Chondrocyte (in vitro differentiated cells): Measurements from ENCODE around the gene BOD1L1. TPM values are rescaled to one million over a fixed set of nuclear protein-coding genes. Genes with fewer than 3 reads are reported as not detected.

Experiments
- DNase-seq: peaks from one replicate; pipeline ENCODE4 v3.0.0; 2021; ENCODE audit warnings: mixed read lengths, low spot score
- H3K27ac Mint-ChIP-seq: one replicate; pipeline ENCODE4 v1.8.0; 2021; ENCODE audit warnings: mild to moderate bottlenecking, moderate library complexity, mixed read lengths; ENCODE audit not compliant: unreplicated experiment
- H3K27me3 Mint-ChIP-seq: 2 replicates; pipeline ENCODE4 v1.8.0; 2021; ENCODE audit warnings: low read depth, mixed read lengths
- H3K36me3 Mint-ChIP-seq: 2 replicates; pipeline ENCODE4 v1.8.0; 2021; ENCODE audit warnings: low read depth, mixed read lengths
- H3K4me1 Mint-ChIP-seq: 2 replicates; pipeline ENCODE4 v1.8.0; 2021; ENCODE audit warnings: low read depth, mild to moderate bottlenecking, mixed read lengths
- H3K4me3 Mint-ChIP-seq: one replicate; pipeline ENCODE4 v1.8.0; 2021; ENCODE audit warnings: mild to moderate bottlenecking, moderate library complexity, mixed read lengths; ENCODE audit not compliant: unreplicated experiment
- H3K9me3 Mint-ChIP-seq: 2 replicates; pipeline ENCODE4 v1.8.0; 2021; ENCODE audit warnings: low read depth, mixed read lengths
- total RNA-seq: library from RNA; stranded (reverse); gene quantifications from 3 replicates; pipeline ENCODE4 v1.2.1, GENCODE V29; 2021
- TF ChIP-seq, protein P1 (sequence below): fragments of 200-600 bp; sonication (generic); IDR thresholded peaks from 2 replicates; pipeline ENCODE4 v1.5.0; 2021; ENCODE audit warnings: antibody characterized with exemption, mild to moderate bottlenecking, moderate library complexity

BOD1L1 gene
- total RNA-seq, 1 donor from 2014 or later, result 31.7 TPM

DNA sequence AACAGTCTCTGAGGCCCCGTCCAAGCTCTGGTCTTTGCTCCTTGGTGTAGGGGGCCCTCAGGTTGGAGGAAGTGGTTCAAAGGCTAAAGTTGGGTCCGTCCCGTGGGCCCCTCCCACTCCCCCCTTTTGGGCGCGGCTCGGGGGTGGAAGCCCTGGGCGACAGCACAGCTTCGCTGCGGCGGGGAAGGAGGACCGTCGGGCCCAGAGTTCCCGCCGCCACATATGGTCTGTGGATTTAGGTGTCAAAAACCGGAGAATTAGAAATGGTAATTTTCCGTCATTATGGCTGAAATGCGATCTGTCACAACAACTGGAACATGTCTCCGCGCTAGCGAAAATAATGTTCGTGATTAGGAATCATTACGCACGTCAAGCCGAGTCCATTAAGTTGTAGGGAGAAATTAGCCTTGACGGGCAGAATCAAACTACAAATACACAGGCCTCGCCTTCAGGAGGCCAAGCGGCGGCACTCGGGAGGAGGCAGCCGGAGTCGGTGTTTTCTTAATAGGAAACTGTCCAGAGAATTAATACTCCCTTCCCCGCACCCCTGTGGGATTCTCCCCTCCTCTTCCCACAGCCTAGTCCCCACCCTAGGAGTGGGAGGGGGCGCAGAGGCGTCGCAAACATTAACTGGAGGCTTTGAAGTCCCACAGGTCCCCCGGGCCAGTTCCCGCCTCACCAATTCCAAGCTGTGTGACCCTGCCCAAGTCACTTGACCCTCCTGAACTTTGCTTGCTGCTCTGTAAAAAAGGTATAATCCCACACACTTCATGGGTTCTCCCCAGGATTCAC is 98.2 kb downstream of the BOD1L1 start:
- no peak for DNase-seq
- H3K27ac Mint-ChIP-seq, result no peak overlapping the region
- H3K27me3 Mint-ChIP-seq, result peaks cover 48% of the 10 kb centered on the region
- H3K4me1 Mint-ChIP-seq, result no peaks in the 10 kb centered on the region
- TF ChIP-seq, protein P1, sequence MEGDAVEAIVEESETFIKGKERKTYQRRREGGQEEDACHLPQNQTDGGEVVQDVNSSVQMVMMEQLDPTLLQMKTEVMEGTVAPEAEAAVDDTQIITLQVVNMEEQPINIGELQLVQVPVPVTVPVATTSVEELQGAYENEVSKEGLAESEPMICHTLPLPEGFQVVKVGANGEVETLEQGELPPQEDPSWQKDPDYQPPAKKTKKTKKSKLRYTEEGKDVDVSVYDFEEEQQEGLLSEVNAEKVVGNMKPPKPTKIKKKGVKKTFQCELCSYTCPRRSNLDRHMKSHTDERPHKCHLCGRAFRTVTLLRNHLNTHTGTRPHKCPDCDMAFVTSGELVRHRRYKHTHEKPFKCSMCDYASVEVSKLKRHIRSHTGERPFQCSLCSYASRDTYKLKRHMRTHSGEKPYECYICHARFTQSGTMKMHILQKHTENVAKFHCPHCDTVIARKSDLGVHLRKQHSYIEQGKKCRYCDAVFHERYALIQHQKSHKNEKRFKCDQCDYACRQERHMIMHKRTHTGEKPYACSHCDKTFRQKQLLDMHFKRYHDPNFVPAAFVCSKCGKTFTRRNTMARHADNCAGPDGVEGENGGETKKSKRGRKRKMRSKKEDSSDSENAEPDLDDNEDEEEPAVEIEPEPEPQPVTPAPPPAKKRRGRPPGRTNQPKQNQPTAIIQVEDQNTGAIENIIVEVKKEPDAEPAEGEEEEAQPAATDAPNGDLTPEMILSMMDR, result no peak
- H3K9me3 Mint-ChIP-seq, result no peaks in the 10 kb centered on the region
- no peaks in the 10 kb centered on the region for H3K36me3 Mint-ChIP-seq
- no peak overlapping the region for H3K4me3 Mint-ChIP-seq

DNA sequence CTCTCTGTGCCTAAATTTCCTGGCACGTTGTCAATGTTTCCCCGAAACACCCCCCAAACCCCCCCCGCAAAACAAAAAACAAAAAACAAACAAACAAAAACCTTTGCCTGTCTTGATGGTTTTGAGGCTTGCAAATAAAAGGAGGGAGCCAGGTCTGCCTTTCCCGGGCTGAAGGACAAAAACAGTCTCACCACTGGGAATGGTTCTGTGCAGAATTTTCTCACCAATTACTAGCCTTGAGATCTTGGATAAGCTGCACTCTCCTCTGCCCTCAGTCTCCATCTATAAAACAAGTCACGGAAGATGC is 98.8 kb downstream of the BOD1L1 start:
- no peaks in the 10 kb centered on the region for H3K36me3 Mint-ChIP-seq
- no peak overlapping the region for H3K4me3 Mint-ChIP-seq
- no peak overlapping the region for H3K27ac Mint-ChIP-seq
- TF ChIP-seq, protein P1, result no peak
- peaks cover 42% of the 10 kb centered on the region for H3K27me3 Mint-ChIP-seq
- H3K9me3 Mint-ChIP-seq, result no peaks in the 10 kb centered on the region
- DNase-seq, result no peak
- no peaks in the 10 kb centered on the region for H3K4me1 Mint-ChIP-seq

- TF ChIP-seq, protein P1, result no peak
- Mint-ChIP-seq H3K4me3 (no peak overlapping the region), H3K4me1 (peaks cover 1% of the 10 kb centered on the region), H3K27me3 (peaks cover 38% of the 10 kb centered on the region), H3K9me3 (no peaks in the 10 kb centered on the region), H3K27ac (no peak overlapping the region), H3K36me3 (no peaks in the 10 kb centered on the region)
- no peak for DNase-seq
These were observed 99.3 kb downstream of the BOD1L1 start for GRCh38 chr4:13527981-13528820.

GRCh38 chr4:13527192-13527980 is 100.1 kb downstream of the BOD1L1 start:
- Mint-ChIP-seq H3K27me3 (peaks cover 38% of the 10 kb centered on the region), H3K4me1 (peaks cover 3% of the 10 kb centered on the region), H3K4me3 (no peak overlapping the region), H3K9me3 (no peaks in the 10 kb centered on the region), H3K36me3 (no peaks in the 10 kb centered on the region), H3K27ac (no peak overlapping the region)
- no peak for DNase-seq
- TF ChIP-seq, protein P1, result no peak

- Mint-ChIP-seq H3K4me1 (peaks cover 3% of the 10 kb centered on the region), H3K27me3 (peaks cover 43% of the 10 kb centered on the region), H3K9me3 (no peaks in the 10 kb centered on the region), H3K27ac (no peak overlapping the region), H3K36me3 (no peaks in the 10 kb centered on the region), H3K4me3 (no peak overlapping the region)
- TF ChIP-seq, protein P1, result no peak
- no peak for DNase-seq
These were observed 100.9 kb downstream of the BOD1L1 start for GRCh38 chr4:13526658-13527057.
